GM12878 (cell line): ENCODE results near the gene MIER1. TPM values are rescaled to one million over a fixed set of nuclear protein-coding genes. Genes with fewer than 3 reads are reported as not detected.

ENCODE experiments used
- ATAC-seq: fragments of 200-7000 bp; cut with Tn5 transposase; 3 replicates; pipeline ENCODE4 v1.9.1; 2020; ENCODE audit warnings: mild to moderate bottlenecking, moderate library complexity
- Bru-seq: library from RNA; stranded (reverse); fragments of 400-500 nt; gene quantifications from one replicate; lab custom pipeline; 2021; lab: Mats Ljungman, UMichigan
- BruChase-seq, 2 experiments: library from RNA; stranded (reverse); fragments of 400-500 nt; gene quantifications; one replicate each; lab custom pipeline; 2021; lab: Mats Ljungman, UMichigan
- BruUV-seq: library from RNA; stranded (reverse); fragments of 400-500 nt; replicated peaks from 2 replicates; lab custom pipeline; 2021; lab: Mats Ljungman, UMichigan
- CTCF ChIA-PET: fragments of 300-600 bp; sonication (Branson Sonifier 250); formaldehyde crosslinking; extraction: SDS; loops from one replicate; lab custom pipeline; 2021; ENCODE audit warnings: inconsistent platforms; lab: Yijun Ruan, JAX
- POLR2A ChIA-PET: fragments of 350-600 bp; formaldehyde crosslinking; extraction: SDS; loops from one replicate; lab custom pipeline; 2021; ENCODE audit warnings: inconsistent platforms; lab: Charles Lee
- RAD21 ChIA-PET: fragments of 300-600 bp; sonication (Branson Sonifier 250); formaldehyde crosslinking; loops from one replicate; lab custom pipeline; 2023; ENCODE audit warnings: antibody characterized with exemption; ENCODE audit not compliant: unreplicated experiment; lab: Charles Lee
- SMC1A ChIA-PET: fragments of 300-600 bp; sonication (Branson Sonifier 250); formaldehyde crosslinking; loops from one replicate; lab custom pipeline; 2023; ENCODE audit not compliant: unreplicated experiment, uncharacterized antibody; lab: Charles Lee
- DNase-seq: peaks from one replicate; pipeline ENCODE4 v3.0.0-alpha.2; 2011; ENCODE audit warnings: low read depth, low spot score
- FAIRE-seq: peaks from 3 replicates; lab custom pipeline; 2011; peaks lifted over from hg19 to GRCh38; lab: Jason Lieb, UNC
- H2AFZ ChIP-seq: 2 replicates; pipeline ENCODE4 v1.6.0; 2011; ENCODE audit warnings: low read depth, low read length, control low read depth; ENCODE audit not compliant: control insufficient read depth
- H3K27ac ChIP-seq: 2 replicates; pipeline ENCODE4 v1.5.1; 2011; ENCODE audit warnings: control low read depth; ENCODE audit not compliant: control insufficient read depth, insufficient read depth
- H3K27me3 ChIP-seq, 2 experiments: replicated peaks in 1 of 2; 2 replicates each; pipeline versions ENCODE4 v1.6.0 to v1.6.1; 2011; ENCODE audit warnings: low read length in 1 of 2; ENCODE audit not compliant: control insufficient read depth in 2 of 2, insufficient read depth in 2 of 2
- H3K36me3 ChIP-seq, 2 experiments: 2 replicates each; pipeline ENCODE4 v1.5.1; 2011; ENCODE audit warnings: low read length in 1 of 2; ENCODE audit not compliant: control insufficient read depth in 2 of 2, insufficient read depth in 2 of 2
- H3K4me1 ChIP-seq: 2 replicates; pipeline ENCODE4 v1.6.1; 2011; ENCODE audit warnings: mild to moderate bottlenecking, low read length, moderate library complexity, mixed read lengths; ENCODE audit not compliant: control insufficient read depth, insufficient read depth
- H3K4me2 ChIP-seq: 2 replicates; pipeline ENCODE4 v1.6.0; 2011; ENCODE audit warnings: control low read depth; ENCODE audit not compliant: control insufficient read depth, insufficient read depth
- H3K4me3 ChIP-seq: fragments of 200-600 bp; sonication (generic); 2 replicates; pipeline ENCODE4 v1.5.1; 2016
- H3K79me2 ChIP-seq: 2 replicates; pipeline ENCODE4 v1.6.0; 2011; ENCODE audit warnings: low read length; ENCODE audit not compliant: control insufficient read depth, insufficient read depth
- H3K9ac ChIP-seq: 2 replicates; pipeline ENCODE4 v1.8.0; 2011; ENCODE audit warnings: low read length, control low read depth, mixed read lengths; ENCODE audit not compliant: control insufficient read depth, insufficient read depth
- H3K9me3 ChIP-seq: replicated peaks from 3 replicates; pipeline ENCODE4 v1.5.1; 2011; ENCODE audit warnings: mild to moderate bottlenecking, low read length; ENCODE audit not compliant: control insufficient read depth, insufficient read depth
- H4K20me1 ChIP-seq: 2 replicates; pipeline ENCODE4 v1.6.0; 2011; ENCODE audit not compliant: control insufficient read depth, insufficient read depth
- ELK1 ChIP-seq: IDR thresholded peaks from 2 replicates; pipeline ENCODE4 v1.6.1; 2012; ENCODE audit warnings: low read depth, low read length, improper control_type of control experiment
- MLLT1 ChIP-seq: fragments of 450-650 bp; IDR thresholded peaks from 2 replicates; pipeline ENCODE4 v1.6.1; 2016; ENCODE audit warnings: mild to moderate bottlenecking
- MTA3 ChIP-seq: IDR thresholded peaks from 2 replicates; pipeline ENCODE4 v1.6.1; 2012; ENCODE audit warnings: low read length, inconsistent platforms, borderline replicate concordance
- MXI1 ChIP-seq: fragments of 150-350 bp; IDR thresholded peaks from 2 replicates; pipeline ENCODE4 v1.6.1; 2011; ENCODE audit warnings: low read depth, mild to moderate bottlenecking, inconsistent platforms, low read length, improper control_type of control experiment
- NFIC ChIP-seq: IDR thresholded peaks from 2 replicates; pipeline ENCODE4 v1.6.1; 2012; ENCODE audit warnings: low read depth, mild to moderate bottlenecking, inconsistent platforms, low read length, moderate library complexity
- REST ChIP-seq: IDR thresholded peaks from 2 replicates; pipeline ENCODE4 v1.6.1; 2012; ENCODE audit warnings: mild to moderate bottlenecking, low read depth, low read length
- SIX5 ChIP-seq: IDR thresholded peaks from 2 replicates; pipeline ENCODE4 v1.6.1; 2011; ENCODE audit warnings: mild to moderate bottlenecking, low read depth, low read length, moderate library complexity; ENCODE audit not compliant: severe bottlenecking
- SMAD5 ChIP-seq: IDR thresholded peaks from 2 replicates; pipeline ENCODE4 v1.6.1; 2016; ENCODE audit warnings: antibody characterized with exemption, low read depth
- SP1 ChIP-seq: IDR thresholded peaks from one replicate; pipeline ENCODE4 v1.6.1; 2011; ENCODE audit warnings: low read depth, low read length
- TBL1XR1 ChIP-seq: IDR thresholded peaks from 2 replicates; pipeline ENCODE4 v1.6.1; 2012; ENCODE audit warnings: low read depth, low read length, improper control_type of control experiment
- ZNF207 ChIP-seq: fragments of 450-650 bp; IDR thresholded peaks from 2 replicates; pipeline ENCODE4 v1.6.1; 2014; ENCODE audit warnings: antibody characterized with exemption, mild to moderate bottlenecking, borderline replicate concordance
- WGBS: methylation state at CpG from one replicate; pipeline ENCODE4 v1.1.6; 2016; ENCODE audit warnings: low lambda C conversion rate; ENCODE audit not compliant: insufficient replicate concordance, insufficient coverage; ENCODE audit errors: missing lambda C conversion rate; 5-methylcytosine and 5-hydroxymethylcytosine counted together
- in situ Hi-C: fragments of 300-500 bp; cut with MboI; formaldehyde crosslinking; loops from 9 replicates; pipeline ENCODE4 v1.14.3; 2018; ENCODE audit warnings: mixed read lengths
- intact Hi-C: fragments of 100-400 bp; cut with micrococcal nuclease; formaldehyde crosslinking; loops from one replicate; pipeline ENCODE4 v1.14.2; 2022; ENCODE audit not compliant: unreplicated experiment
- long read RNA-seq, 2 experiments: library from polyadenylated mRNA; unstranded; transcript quantifications; one replicate each; pipeline ENCODE4 v2.0.0, GENCODE V29; 2019 to 2020
- polyA minus RNA-seq, 3 experiments: library from RNA; depleted of rRNA, polyadenylated mRNA; stranded (reverse); fragments of >200 nt; gene quantifications; 2 replicates each; pipeline ENCODE4 v1.2.3, GENCODE V29; 2011
- polyA plus RNA-seq, 11 experiments: library from polyadenylated mRNA; depleted of rRNA in 4 of 11; unstranded in 6 of 11; stranded (reverse) in 5 of 11; fragments of >200 nt; fragmentation: Nextera tagmentation in 4 of 11; fragmentation: Illumina TruSeq in 1 of 11; extraction: Ambion mirVana in 4 of 11; extraction: Trizol in 1 of 11; gene quantifications; 1 replicate in 1 of 11; 2 replicates in 10 of 11; pipeline versions ENCODE4 v1.2.1 to v1.2.3, GENCODE V29; 2011 to 2016; ENCODE audit warnings: inconsistent platforms in 2 of 11, missing spikeins in 2 of 11, low read depth in 1 of 11
- total RNA-seq, 4 experiments: library from RNA; depleted of rRNA in 3 of 4; stranded (reverse); fragments of >200 nt in 3 of 4; fragmentation: Illumina TruSeq in 1 of 4; extraction: Trizol in 1 of 4; gene quantifications; 2 replicates each; pipeline versions ENCODE4 v1.2.1 to v1.2.3, GENCODE V29; 2013 to 2021

MIER1 gene
- total RNA-seq (2013; cell fraction: nucleolus; rRNA removed) = 88.2 and 97.4 TPM in 2 replicates
- total RNA-seq (2014; rRNA removed) (24.7 and 30.9 TPM in 2 replicates), total RNA-seq (2014; rRNA removed; fragmentation: Illumina TruSeq; extraction: Trizol) (33.9 and 34.2 TPM in 2 replicates), total RNA-seq (2021) (29.7 and 31.4 TPM in 2 replicates), polyA plus RNA-seq (2011; rRNA removed) (22.8 and 39.8 TPM in 2 replicates), polyA plus RNA-seq (2014; fragmentation: Illumina TruSeq; extraction: Trizol) (26.6 and 32.5 TPM in 2 replicates), polyA plus RNA-seq (2014; fragmentation: Nextera tagmentation; extraction: Ambion mirVana) (10 to 100 TPM; 16.1 to 24.6 TPM), polyA plus RNA-seq (2014; rRNA removed) (13.4 and 13.6 TPM in 2 replicates), polyA plus RNA-seq (2016; fragmentation: Nextera tagmentation; extraction: Ambion mirVana) (10 to 100 TPM; 35.2 to 39.8 TPM), polyA minus RNA-seq (2011; rRNA and poly(A)+ RNA removed) (24.2 and 30.5 TPM in 2 replicates), Bru-seq, nascent RNA (percentile 96 among the genes with signal in this experiment), BruChase-seq, experiment 1, labeled RNA remaining after a 6-hour chase (percentile 88 among the genes with signal in this experiment), BruChase-seq, experiment 2, labeled RNA remaining after a 2-hour chase (percentile 94 among the genes with signal in this experiment)
- 10.0 TPM for polyA plus RNA-seq (2011; ENCODE audit: low read depth)
- 6.0 and 6.5 TPM in 2 replicates for polyA plus RNA-seq (2011; cell fraction: cytosol; rRNA removed)
- polyA plus RNA-seq (2011; cell fraction: nucleus; rRNA removed) = 11.9 and 13.5 TPM in 2 replicates
- polyA plus RNA-seq (2012) = 17.3 and 18.4 TPM in 2 replicates
- 15.0 and 16.9 TPM in 2 replicates for polyA minus RNA-seq (2011; cell fraction: cytosol; rRNA and poly(A)+ RNA removed)
- polyA minus RNA-seq (2011; cell fraction: nucleus; rRNA and poly(A)+ RNA removed) = 32.2 and 64.8 TPM in 2 replicates
- long read RNA-seq, experiment 1, partial matches to known transcripts = 2 of 16 reads
- long read RNA-seq, experiment 1, other reads (novel, unspliced or antisense) = 14 of 16 reads
- long read RNA-seq, experiment 2, full-length matches to known transcripts = 12 of 84 reads
- long read RNA-seq, experiment 2, partial matches to known transcripts = 51 of 84 reads
- long read RNA-seq, experiment 2, other reads (novel, unspliced or antisense) = 21 of 84 reads

DNA sequence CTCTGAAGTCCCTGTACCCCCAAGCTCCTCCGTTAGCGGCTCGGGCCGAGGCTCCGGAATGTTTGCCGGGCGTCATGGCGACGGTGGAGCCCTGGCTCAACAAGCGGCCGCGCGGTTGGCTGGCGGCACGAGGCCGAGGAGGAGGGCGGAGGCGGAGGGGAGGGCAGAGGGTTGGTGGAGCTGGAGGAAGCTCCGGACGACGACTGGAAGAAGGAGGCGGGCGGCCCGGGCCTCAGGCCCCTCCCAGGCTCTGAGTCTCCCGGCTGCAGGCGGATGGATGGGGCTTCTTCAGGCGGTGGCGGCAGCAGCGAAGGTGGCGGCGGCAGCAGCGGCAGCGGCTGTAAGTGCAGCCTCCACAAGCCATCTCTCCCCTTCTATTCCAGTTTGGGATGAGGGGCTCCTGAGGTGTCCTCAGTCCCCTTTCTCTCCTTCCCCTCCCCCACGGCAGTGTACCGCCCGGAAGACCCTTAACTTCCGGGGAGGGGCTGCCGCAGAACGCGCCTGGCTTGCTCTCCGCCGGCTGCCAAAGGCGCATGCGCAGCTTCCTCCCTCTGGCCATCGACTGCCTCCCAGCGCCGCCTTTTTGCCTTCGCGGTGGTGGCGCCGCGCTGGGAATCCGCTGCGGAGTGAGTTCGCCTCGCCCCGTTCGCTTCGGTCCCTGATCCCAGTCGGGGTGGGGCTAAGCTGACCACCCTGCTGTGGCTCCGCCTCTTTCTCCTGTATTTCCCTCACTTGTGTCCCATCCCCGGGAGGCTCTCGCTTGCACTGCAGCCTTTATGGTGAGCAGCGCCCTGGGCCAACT, at the start of gene MIER1, which contains the start of gene DNAI4:
MIER1 (plus strand) TSS at position 235 of the 802 bp plus-strand sequence; CDS start at position 274, 39 bp downstream.
DNAI4 (minus strand) TSS at position 101 of the 802 bp plus-strand sequence; CDS start at position 76, 25 bp downstream.
- H3K4me3 ChIP-seq = peak within 1 kb of the TSS; percentile 79
- H3K36me3 ChIP-seq = no peaks in the 10 kb centered on the region
- peaks cover 10% of the 10 kb centered on the region; the same call in 1 of the 2 replicates for H3K4me1 ChIP-seq
- ATAC-seq (peak; percentile 96), DNase-seq (peak; percentile 87), FAIRE-seq (peak; percentile 80)
- H4K20me1 ChIP-seq = no peaks in the 10 kb centered on the region
- peak within 1 kb of the TSS; percentile 83 for H3K27ac ChIP-seq
- H3K4me2 ChIP-seq = peak within 1 kb of the TSS; percentile 90
- WGBS = under 1% methylated on average over 51 of the region's 64 CpGs
- peak within 1 kb of the TSS; percentile 66 for H3K9ac ChIP-seq
- ChIA-PET RAD21 (interaction anchor here (0.5 to 3.0 kb wide), 9 partner anchors 9 to 290 kb away, joined by 3 to 12 read pairs (median 3); no protein-coding TSS in a partner anchor), CTCF (interaction anchor here (1.0 to 2.5 kb wide), 6 partner anchors 10 to 836 kb away, joined by 3 to 7 read pairs (median 3); no protein-coding TSS in a partner anchor), SMC1A (interaction anchor here (0.9 to 2.1 kb wide), 5 partner anchors 35 to 507 kb away, joined by 3 to 7 read pairs (median 4); no protein-coding TSS in a partner anchor), POLR2A (interaction anchor here (0.6 to 2.1 kb wide), 5 partner anchors 9 to 761 kb away, joined by 3 to 13 read pairs (median 9); partner anchors contain the start of gene IL23R)
- intact Hi-C loops = loop anchor here (5.0 kb wide), 2 partner anchors 127 to 158 kb away; partner anchors contain the start of gene SLC35D1
- BruUV-seq = no TSS peak
- no peaks in the 10 kb centered on the region; the same call in 2 of the 3 replicates for H3K9me3 ChIP-seq
- peak within 1 kb of the TSS; percentile 96 for H2AFZ ChIP-seq
- in situ Hi-C loops = loop anchor here (25.0 kb wide), 2 partner anchors 538 to 663 kb away; no protein-coding TSS in a partner anchor
- no peaks in the 10 kb centered on the region for H3K27me3 ChIP-seq
- H3K79me2 ChIP-seq = peaks cover 56% of the 10 kb centered on the region
- TF ChIP-seq NFIC = no peak
- TF ChIP-seq ZNF207 = 0 out of 2 replicates have a peak, but pooled peaks have one; percentile 52
- TF ChIP-seq MXI1 = peak; percentile 92
- TF ChIP-seq MLLT1 = peak; percentile 74
- TF ChIP-seq SP1 = peak; percentile 87
- no peak for TF ChIP-seq SMAD5
- no peak for TF ChIP-seq SIX5
- TF ChIP-seq MTA3 = no peak
- TF ChIP-seq REST = no peak
- TF ChIP-seq ELK1 = peak; percentile 80; the same call in 1 of the 2 replicates
- TF ChIP-seq TBL1XR1 = no peak; the same call in 1 of the 2 replicates
